Measurements from ENCODE around the gene VAMP5. TPM values are rescaled to one million over a fixed set of nuclear protein-coding genes. Genes with fewer than 3 reads are reported as not detected.

VAMP5 gene
- total and polyA plus RNA-seq, 2 donors (not counting 3 experiments of a cell fraction or from before 2014, with no cell fraction given), result 186 to 624 TPM

DNA sequence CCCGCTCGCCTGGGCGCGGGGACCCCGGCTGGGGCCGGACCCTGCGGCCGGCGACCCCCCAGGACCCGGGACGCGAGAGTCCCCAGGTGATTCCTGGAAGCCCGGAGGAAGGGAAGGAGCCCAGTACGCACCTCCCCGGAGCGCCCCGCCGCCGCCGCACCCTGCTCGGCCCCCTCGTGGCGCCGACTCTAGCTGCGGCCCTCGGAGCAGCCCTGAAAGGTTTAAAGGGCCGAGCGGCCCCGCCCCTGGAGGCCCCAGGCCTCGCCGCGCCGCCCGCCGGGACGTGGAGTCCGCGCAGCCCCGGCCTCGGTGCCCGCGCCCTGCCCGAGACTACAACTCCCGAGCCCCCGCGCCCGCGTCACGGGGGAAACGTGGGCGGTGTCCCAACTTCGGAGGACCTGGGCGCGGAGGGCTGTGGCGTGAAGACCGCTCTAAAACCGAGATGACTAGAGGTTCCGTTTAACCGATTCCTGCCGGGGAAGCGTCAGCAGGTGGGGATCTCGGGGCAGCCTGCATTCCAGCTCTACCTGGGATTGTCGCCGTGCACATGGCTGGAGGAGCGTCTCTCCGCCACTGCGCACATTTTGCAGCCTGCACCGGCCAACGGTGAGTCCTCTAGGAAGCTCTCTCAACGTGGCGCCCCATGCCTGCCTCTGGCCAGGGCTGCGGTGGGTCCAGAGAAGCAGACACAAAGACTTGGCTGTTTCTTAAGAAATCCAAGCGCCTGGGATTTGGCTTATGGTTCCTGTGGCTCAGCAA lies 18.4 kb downstream of the VAMP5 start, which contains the start of gene TMEM150A:
Gene TMEM150A, minus strand, starts transcription at position 223 of the 759 bp plus-strand sequence. CDS start 750 bp downstream, outside the sequence.
- BruUV-seq (replicated peaks), result TSS peak; percentile 3
- no peaks in the 10 kb centered on the region for H3K9me3 ChIP-seq (replicated peaks; ENCODE audit: control insufficient read depth, insufficient read depth, low read length)
- peak within 1 kb of the TSS; percentile 64 to 98 (median 65) for H3K4me3 ChIP-seq (replicated peaks in 1 of 3; ENCODE audit: insufficient read depth in 1 of 3, low read depth in 1 of 3, low read length in 3 of 3)
- CTCF ChIA-PET, result interaction anchor here (0.5 to 2.1 kb wide), 7 partner anchors 9 to 250 kb away, joined by 3 to 5 read pairs (median 3); partner anchors contain the start of genes C2orf68 and MAT2A
- H3K4me2 ChIP-seq (ENCODE audit: insufficient read depth, low read length), result peak within 1 kb of the TSS; percentile 87
- peak within 1 kb of the TSS; percentile 66 for H3K9ac ChIP-seq (replicated peaks; ENCODE audit: extremely low read depth, insufficient read depth, low read length)
- H3K36me3 ChIP-seq (ENCODE audit: control insufficient read depth in 2 of 2, extremely low read depth in 1 of 2, insufficient read depth in 2 of 2, low read length in 2 of 2), result peaks cover 0 to 20% of the 10 kb centered on the region in 2 experiments
- H2AFZ ChIP-seq (ENCODE audit: low read depth, low read length), result peak within 1 kb of the TSS; percentile 86
- H3K27ac ChIP-seq (ENCODE audit: insufficient read depth, low read depth, low read length), result peak within 1 kb of the TSS; percentile 23
- dilution Hi-C loops (cut with MboI; ENCODE audit: extremely low pct_ligation_motif_present, low sequenced_read_pairs), result no loop called here
- POLR2A ChIA-PET, result interaction anchor here (0.6 to 1.3 kb wide), 4 partner anchors 9 to 64 kb away, joined by 3 to 6 read pairs (median 3); partner anchors contain the start of genes C2orf68 and MAT2A
- peaks cover 24% of the 10 kb centered on the region for H3K4me1 ChIP-seq (ENCODE audit: control insufficient read depth, extremely low read depth, insufficient read depth, low read length)
- intact Hi-C loops (cut with micrococcal nuclease), result loop anchor here (1.0 to 5.0 kb wide), 4 partner anchors 17 to 180 kb away; partner anchors contain the start of gene GGCX
- no peaks in the 10 kb centered on the region for H3K27me3 ChIP-seq (ENCODE audit: control insufficient read depth in 2 of 2, insufficient read depth in 2 of 2, low read length in 2 of 2)
- TF ChIP-seq, protein P1, sequence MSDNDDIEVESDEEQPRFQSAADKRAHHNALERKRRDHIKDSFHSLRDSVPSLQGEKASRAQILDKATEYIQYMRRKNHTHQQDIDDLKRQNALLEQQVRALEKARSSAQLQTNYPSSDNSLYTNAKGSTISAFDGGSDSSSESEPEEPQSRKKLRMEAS (IDR thresholded peaks at IDR 0.05; ENCODE audit: insufficient read depth, insufficient read length), result peak; percentile 3
- TF ChIP-seq, protein P2, sequence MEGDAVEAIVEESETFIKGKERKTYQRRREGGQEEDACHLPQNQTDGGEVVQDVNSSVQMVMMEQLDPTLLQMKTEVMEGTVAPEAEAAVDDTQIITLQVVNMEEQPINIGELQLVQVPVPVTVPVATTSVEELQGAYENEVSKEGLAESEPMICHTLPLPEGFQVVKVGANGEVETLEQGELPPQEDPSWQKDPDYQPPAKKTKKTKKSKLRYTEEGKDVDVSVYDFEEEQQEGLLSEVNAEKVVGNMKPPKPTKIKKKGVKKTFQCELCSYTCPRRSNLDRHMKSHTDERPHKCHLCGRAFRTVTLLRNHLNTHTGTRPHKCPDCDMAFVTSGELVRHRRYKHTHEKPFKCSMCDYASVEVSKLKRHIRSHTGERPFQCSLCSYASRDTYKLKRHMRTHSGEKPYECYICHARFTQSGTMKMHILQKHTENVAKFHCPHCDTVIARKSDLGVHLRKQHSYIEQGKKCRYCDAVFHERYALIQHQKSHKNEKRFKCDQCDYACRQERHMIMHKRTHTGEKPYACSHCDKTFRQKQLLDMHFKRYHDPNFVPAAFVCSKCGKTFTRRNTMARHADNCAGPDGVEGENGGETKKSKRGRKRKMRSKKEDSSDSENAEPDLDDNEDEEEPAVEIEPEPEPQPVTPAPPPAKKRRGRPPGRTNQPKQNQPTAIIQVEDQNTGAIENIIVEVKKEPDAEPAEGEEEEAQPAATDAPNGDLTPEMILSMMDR (IDR thresholded peaks at IDR 0.05; ENCODE audit: extremely low read depth in 1 of 2, insufficient read depth in 1 of 2, low read depth in 1 of 2, low read length in 2 of 2), result peak; percentile 32 to 51
- TF ChIP-seq EZH2 (IDR thresholded peaks at IDR 0.05; ENCODE audit: borderline replicate concordance, low read depth, low read length, severe bottlenecking) (no peak), POLR2A (IDR thresholded peaks at IDR 0.05; ENCODE audit: low read depth, low read length) (peak; percentile 87), FOS (IDR thresholded peaks at IDR 0.05; ENCODE audit: borderline replicate concordance, insufficient read depth, low read length) (no peak), POLR2AphosphoS5 (IDR thresholded peaks at IDR 0.05; ENCODE audit: insufficient read depth, low read depth, low read length) (peak; percentile 85), MYC (IDR thresholded peaks at IDR 0.05; ENCODE audit: low read depth, low read length) (no peak), JUN (IDR thresholded peaks at IDR 0.05; ENCODE audit: borderline replicate concordance, insufficient read depth, insufficient read length, low read depth) (no peak), GATA2 (IDR thresholded peaks at IDR 0.05; ENCODE audit: insufficient read depth, insufficient read length, low read depth, low read length) (no peak)
- H3K79me2 ChIP-seq (ENCODE audit: control insufficient read depth, insufficient read depth, low read length), result no peaks in the 10 kb centered on the region
- no peaks in the 10 kb centered on the region for H4K20me1 ChIP-seq (replicated peaks; ENCODE audit: control insufficient read depth, extremely low read depth, insufficient read depth, low read length)
- peak; percentile 88 for DNase-seq (ENCODE audit: low read depth, low spot score)
- H3K9me1 ChIP-seq (replicated peaks; ENCODE audit: control insufficient read depth, extremely low read depth, insufficient read depth, low read length), result no peaks in the 10 kb centered on the region
- peak; percentile 88 for FAIRE-seq
